Glomerular visceral epithelial cell (primary cell): ENCODE data around the gene EFCAB13.
"Not testable (repeated sequence)": the region's sequence is repeated elsewhere in the genome, so short reads cannot be mapped to it uniquely, and the experiment has no call there.

Source experiments
- DNase-seq: peaks from one replicate; pipeline ENCODE4 v3.0.0-alpha.2; 2016; ENCODE audit errors: extremely low spot score

The EFCAB13 gene

DNA sequence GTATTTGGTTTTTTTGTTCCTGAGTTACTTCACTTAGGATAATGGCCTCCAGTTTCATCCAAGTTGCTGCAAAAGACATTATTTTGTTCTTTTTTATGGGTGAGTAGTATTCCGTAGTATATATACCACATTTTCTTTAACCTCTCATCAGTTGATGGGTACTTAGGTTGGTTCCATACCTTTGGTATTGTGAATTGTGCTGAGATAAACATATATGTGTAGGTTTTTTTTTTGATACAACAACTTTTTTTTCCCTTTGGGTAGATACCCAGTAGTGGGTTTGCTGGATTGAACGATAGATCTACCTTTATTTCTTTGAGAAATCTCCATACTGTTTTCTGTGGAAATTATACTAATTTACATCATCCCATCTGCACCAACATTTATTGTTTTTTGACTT is 6.8 kb downstream of the EFCAB13 start:
- DNase-seq, result no peak

DNA sequence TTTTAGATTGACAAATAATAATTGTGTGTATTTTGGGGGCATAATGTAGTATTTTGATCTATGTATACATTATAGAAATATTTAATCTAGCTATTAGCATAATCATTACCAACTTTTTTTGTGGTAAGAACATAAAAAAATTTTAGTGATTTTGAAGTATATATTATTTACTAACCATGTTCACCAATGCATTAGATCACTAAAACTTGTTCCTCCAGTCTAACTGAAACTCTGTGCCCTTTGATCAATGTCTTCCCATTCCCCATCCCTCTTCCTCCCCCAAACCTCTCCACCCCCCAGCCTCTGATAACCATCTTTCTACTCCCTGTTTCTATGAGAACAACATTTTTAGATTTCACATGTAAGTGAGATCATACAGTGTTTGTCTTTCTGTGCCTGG is 8.5 kb downstream of the EFCAB13 start:
- DNase-seq, result no peak

DNA sequence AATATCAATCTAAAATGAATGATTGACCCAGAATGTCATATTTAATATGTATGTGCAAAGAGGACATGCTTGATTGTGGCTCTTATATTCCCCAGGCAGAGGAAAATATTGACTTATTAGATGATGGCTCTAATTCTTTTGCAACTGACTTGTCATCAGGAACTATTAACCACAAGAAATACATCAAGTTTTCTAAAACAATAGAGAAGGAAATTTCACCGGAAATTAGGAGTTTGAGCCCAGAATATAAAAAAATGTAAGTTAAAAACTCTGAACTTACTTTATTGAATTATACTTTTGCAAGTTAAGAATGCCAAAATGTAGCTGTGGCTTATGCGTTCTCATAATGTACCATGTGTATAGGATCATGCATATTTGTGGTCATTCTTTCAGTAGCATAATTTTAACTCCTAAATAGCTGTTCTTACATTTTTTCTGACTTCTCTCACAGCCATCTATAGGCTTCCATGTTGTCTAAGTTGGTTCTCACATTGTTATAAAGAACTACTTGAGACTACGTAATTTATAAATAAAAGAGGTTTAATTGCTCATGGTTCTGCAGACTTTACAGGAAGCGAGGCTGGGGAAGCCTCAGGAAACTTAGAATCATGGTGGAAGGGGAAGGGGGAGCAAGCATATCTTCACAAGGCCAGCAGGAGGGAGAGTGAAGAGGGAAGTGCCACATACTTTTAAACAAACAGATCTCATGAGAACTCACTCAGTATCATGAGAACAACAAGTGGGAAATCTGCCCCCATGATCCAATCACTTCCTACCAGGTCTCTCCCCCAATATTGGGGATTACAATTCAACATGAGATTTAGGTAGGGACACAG is 11.6 kb downstream of the EFCAB13 start:
- DNase-seq, result no peak

DNA sequence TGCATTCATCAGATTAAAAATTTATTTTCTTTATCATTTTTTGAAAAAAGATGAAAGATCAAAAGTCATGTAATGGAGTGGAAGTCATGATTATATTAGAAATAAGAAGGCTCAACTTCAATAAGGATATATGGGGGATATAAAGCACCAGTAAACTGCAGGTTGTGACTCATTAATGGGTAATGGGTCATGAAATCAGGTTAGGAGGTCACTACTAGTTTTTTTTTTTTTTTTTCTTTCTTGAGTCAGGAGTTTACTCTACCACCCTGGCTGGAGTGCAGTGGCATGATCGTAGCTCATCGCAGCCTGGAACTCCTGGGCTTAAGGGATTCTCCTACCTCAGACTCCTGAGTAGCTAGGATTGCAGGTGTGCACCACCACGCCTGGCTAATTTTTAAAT is 14.3 kb downstream of the EFCAB13 start:
- DNase-seq, result peak; percentile 41

DNA sequence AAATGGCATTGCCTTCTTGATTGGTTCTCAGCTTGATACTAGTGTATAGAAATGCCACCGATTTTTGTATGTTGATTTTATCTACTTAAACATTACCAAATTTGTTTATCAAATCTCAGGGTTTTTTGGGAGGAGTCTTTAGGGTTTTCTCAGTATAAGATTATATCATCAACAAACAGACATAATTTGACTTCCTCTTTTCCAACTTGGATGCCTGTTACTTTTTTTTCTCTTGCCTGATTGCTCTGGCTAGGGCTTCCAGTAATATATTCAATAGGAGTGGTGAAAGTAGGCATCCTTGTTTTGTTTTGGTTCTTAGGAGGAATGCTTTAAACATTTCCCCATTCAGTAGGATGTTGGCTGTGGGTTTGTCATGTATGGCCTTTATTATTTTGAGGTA is 29.1 kb downstream of the EFCAB13 start:
- no peak for DNase-seq

DNA sequence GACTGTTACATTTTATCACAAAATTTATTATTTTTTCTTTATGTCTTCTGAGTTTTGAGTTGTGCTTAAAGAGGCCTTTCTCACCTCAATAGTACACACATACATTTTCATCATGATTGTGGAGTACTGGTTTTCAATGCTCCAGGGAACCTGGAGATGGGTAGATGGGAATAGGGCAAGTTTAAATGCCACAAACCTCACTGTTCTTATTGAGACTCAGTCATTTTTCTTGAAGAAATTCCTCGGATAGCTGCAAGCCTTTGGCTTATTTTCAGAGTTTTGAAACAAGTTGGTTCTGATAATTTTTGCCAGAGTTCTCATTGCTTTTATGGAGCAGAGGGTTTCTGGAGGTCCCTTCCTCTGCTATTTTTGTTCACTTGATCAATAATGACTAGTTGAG is 34.9 kb downstream of the EFCAB13 start:
- DNase-seq, result no peak

DNA sequence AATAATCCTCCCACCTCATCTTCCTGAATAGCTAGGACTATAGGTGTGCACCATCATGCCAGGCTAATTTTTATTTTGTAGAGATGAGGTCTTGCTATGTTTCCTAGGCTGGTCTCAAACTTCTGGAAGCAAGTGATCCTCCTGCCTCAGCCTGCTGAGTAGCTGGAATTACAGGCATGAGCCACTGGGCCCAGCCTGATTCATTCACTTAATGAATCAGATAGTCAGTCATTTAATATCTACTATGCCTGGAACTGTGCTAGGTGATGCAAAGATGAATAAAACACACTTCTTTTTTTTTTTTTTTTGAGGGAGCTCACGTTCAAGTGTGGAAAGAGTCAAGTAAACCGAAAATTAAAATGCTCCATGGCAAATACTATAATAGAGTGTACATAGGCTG is 39.4 kb downstream of the EFCAB13 start:
- no peak for DNase-seq

DNA sequence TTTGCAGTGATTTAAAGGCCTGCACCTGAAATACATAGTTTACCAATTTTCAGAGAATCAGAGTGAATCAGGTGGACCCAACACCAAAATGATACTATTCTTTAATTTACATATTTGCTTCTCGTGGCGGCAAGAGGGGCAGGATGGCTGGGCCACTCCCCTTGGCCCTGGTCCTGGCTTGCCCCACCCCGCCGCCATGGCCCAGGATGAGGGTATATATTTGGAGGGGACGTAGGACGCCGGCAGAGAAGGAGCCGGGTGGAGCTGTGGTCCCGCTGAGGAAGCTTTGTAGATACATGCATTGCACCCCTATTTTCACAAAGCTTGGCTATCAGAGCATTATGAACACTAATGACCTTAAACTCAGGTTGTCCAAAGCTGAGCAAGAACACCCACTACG is 43.5 kb downstream of the EFCAB13 start:
- DNase-seq, result no peak

DNA sequence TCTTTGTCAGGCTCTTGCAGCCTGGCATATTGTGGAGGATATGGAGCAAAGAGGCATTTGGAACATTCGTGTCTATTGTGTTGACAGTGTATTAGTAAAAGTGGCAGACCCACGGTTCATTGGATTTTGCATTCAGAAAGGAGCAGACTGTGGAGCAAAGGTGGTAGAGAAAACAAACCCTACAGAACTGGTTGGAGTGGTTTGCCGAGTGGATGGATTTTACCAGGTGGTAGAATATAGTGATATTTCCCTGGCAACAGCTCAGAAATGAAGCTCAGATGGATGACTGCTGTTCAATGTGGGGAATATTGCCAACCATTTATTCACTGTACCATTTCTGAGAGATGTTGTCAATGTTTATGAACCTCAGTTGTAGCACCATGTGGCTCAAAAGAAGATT is 44.5 kb downstream of the EFCAB13 start:
- no peak for DNase-seq

DNA sequence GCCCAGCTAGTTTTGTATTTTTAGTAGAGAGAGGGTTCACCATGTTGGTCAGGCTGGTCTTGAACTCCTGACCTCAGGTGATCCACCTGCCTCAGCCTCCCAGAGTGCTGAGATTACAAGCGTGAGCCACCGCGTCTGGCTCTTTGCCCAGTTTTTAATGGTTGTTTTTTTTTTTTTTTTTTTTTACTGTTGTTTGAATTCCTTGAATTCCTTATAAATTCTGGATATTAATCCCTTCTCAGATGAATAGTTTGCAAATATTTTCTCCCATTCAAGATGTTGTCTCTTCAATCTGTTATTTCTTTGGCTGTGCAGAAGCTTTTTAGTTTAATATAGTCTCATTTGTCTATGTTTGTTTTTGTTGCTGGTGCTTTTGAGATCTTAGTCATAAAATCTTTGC is 47.1 kb downstream of the EFCAB13 start:
- not testable (repeated sequence) for DNase-seq

DNA sequence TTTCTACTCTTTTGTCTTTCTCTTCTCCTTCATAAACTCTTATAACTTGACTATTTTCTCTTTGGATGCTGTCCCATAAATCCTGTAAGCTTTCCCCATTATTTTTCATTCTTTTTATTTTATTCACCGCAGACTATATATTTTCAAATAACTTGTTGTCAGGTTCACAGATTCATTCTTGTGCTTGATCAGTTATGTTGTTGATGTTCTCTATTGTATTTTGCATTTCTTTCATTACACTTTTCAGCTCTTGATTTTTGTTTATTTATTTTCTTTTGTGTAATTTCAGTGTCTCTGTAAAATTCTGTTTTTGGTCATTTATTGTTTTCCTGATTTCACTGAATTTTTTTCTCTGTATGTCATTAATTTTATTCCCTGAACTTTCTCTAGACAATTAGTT is 49.2 kb downstream of the EFCAB13 start:
- DNase-seq, result no peak

DNA sequence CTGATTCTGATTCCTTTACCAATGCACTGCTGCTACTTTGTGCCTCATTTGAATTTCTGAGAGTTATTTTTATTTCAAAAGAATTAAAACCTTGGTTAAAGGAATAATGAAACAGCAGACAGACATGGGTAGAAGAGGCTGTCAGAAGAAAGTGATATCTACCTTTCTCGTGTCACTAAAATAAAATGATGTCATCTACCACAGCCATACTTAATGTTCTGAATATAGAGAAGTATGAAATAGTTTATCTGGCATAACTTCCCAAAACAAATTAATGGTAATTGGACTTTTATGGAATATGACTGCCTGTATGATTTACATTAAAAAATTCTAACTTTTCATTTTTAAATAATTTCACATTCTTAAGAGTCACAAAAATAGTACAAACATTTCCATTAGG is 52.5 kb downstream of the EFCAB13 start:
- DNase-seq, result no peak

DNA sequence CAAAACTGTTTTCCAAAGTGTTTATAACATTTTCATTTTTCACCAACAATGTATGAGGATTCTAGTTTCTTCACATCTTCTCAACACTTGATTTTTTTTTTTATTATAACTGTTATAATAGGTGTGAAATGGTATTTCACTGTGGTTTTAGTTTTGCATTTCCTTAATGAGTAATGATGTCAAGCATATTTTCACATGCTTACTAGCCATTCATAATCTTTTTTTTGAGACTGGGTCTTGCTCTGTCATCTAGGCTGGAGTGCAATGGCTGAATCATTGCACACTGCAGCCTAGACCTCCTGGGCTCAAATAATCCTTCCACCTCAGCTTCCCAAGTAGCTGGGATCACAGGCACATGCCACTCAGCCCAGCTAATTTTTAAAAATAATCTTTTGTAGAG is 65.1 kb downstream of the EFCAB13 start:
- no peak for DNase-seq

DNA sequence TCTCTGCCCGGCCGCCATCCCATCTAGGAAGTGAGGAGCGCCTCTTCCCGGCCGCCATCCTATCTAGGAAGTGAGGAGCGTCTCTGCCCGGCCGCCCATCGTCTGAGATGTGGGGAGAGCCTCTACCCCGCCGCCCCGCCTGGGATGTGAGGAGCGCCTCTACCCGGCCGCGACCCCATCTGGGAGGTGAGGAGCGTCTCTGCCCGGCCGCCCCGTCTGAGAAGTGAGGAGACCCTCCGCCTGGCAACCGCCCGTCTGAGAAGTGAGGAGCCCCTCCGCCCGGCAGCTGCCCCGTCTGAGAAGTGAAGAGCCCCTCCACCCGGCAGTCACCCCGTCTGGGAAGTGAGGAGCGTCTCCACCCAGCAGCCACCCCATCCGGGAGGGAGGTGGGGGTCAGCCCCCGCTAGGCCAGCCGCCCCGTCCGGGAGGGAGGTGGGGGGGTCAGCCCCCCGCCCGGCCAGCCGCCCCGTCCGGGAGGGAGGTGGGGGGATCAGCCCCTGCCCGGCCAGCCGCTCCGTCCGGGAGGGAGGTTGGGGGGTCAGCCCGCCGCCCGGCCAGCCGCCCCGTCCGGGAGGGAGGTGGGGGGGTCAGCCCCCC is 73.9 kb downstream of the EFCAB13 start:
- not testable (repeated sequence) for DNase-seq

DNA sequence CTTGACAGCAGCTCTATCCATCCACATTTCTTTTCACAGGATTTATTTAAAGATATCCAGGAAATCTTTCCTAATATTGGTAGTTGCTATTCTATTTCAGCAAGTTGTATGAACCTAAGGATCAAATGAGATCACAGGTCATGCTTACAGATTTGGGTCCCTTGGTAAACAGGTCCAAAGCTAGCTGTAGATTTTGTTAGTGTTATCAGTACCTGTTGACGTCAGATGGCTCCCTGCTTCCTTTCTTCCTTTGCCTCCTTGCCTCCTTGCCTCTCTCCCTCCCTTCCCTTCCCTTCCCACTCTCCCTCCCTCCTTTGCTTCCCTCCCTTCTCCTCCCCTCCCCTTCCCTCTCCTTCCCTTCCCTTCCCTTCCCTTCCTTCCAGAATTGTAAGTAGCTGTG is 76.6 kb downstream of the EFCAB13 start:
- DNase-seq, result no peak

DNA sequence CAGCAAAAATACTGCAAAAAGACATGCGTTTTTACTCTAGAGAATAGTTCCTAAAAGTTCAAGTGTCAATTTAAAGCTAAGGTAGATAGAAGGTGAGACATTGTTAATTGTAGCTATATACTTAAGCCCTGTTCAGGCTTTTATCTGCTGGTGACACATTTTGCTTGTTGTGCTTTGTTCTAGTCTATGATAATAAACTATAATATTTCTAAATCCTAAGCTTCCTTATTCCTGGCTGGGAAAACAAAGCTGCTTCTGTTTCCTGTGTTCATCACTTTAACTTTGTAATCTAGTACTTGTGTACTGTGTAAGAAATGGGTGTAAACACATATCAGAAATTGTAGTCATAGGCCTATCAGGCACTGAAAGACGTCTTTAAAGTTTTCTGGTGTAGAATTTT is 77.3 kb downstream of the EFCAB13 start:
- no peak for DNase-seq

DNA sequence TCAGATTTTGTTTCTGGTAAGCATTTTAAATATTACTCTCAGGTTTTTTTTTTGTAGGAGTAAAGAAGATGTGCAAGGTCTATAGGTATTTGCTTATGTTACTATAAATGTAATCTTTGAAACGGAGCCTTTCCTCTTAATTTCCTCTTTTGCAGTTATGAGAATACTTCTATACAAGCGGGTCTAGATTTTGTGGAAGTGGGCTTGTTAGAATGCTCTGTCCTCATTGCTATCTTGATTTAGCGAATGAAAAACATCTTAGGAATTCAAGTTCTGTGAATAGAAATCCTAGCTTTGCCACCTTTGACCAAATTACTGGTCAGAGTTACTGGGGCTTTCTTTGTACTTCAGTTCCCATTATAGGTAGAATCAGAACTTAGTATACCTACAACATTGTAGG is 80.3 kb downstream of the EFCAB13 start:
- DNase-seq, result no peak

DNA sequence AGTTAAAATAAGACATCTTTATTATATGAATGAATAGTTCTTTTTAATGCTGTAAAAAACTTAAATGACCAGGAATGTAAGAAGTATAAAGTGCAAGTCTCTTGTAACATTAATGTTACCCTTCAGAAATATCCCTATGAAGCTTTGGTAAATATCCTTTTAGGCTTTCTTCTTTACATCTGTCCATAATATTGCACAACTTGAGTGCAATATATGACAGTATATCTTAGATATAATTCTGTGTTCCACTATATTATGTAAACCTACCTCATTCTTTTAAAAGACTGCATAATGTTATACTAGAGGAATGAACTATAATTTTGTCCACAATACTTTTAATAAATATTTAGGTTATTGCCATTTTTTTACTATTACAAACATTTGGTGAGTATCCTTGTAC is 81.1 kb downstream of the EFCAB13 start:
- no peak for DNase-seq

DNA sequence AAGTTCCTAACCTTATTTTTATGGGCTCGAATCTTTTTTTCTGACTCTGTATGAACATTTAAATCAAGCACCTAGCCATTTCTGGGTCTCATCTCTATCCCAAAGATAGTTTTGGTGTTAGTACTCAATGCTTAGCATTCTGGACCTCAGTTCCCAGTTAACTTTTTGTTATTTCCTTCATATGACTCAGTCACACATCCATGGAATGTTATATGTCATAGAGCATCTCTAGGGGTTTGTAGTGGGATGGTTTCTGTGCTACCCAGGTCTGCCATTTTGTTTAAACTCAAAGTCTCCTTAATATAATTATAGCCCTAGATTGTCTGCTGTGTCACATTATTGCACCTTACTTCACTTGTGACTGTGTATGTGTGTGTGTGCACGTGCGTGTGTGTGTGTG is 90.1 kb downstream of the EFCAB13 start:
- DNase-seq, result no peak

DNA sequence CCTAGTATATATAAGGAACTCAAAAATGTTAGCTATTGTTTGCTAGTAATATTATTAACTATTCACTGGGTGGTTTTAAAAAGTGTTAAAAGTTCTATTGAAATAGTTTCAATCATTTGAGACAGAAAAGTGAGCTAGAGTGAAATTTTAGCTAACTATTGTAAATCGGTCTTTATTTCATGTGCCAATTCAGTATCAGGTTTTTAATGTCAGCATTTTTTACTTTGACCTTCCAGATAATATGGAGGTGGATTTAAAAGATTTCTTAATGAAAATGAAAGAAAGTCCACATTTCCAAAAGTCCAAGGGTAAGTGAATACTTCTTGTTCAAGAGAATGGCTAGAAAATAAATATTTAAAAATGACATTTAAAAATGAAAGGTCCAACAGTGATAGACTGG is 90.9 kb downstream of the EFCAB13 start:
- no peak for DNase-seq

DNA sequence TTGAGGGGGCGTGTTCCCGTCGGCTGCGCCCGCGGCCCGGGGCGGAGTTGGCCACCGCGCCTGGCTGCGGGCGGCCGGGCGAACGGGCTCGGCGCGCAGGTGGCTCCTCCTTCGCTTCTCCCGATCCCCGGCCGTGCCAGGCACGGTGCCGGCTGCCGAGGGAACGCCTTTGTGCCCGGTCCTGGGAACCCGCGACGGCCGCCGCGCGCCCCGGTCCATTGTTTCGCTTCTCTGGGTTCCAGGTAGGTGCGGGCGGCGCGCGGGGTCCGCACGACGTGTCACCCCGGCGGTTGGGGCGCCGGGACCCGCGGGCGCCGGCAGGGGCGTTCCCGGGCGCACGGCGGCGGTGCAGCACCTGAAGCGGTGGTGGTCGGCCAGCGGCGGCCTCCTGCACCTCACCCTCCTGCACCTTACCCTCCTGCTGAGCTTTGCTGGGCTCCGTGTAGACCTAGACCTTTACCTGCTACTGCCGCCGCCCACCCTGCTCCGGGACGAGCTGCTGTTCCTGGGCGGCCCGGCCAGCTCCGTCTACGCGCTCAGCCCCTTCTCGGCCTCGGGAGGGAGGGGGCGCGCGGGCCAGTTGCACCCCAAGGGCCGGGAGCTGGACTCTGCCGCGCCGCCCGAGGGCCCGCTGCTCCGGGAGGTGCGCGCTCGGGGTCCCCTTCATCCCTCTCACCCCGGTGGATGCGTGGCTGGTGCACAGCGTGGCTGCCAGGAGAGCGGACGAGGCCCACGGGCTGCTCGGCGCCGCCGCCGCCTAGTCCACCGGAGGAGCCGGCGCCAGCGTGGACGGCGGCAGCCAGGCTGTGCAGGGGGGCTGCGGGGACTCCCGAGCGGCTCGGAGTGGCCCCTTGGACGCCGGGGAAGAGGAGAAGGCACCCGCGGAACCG is 99.9 kb downstream of the EFCAB13 start:
- peak; percentile 2 for DNase-seq

DNA sequence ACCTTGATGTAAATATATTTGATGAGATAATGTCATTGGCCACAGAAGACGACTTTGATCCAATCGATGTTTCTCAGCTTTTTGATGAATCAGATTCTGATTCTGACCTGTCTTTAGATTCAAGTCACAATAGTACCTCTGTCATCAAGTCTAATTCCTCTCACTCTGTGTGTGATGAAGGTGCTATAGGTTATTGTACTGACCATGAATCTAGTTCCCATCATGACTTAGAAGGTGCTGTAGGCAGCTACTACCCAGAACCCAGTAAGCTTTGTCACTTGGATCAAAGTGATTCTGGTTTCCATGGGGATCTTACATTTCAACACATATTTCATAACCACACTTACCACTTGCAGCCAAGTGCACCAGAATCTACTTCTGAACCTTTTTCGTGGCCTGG is 101.5 kb downstream of the EFCAB13 start:
- DNase-seq, result not testable (repeated sequence)
